Endothelial cell of umbilical vein (primary cell): ENCODE results near the gene ZBTB7C. TPM values are rescaled to one million over a fixed set of nuclear protein-coding genes. Genes with fewer than 3 reads are reported as not detected.

Experiments
- BruUV-seq: library from RNA; stranded (reverse); fragments of 400-500 nt; replicated peaks from 2 replicates; lab custom pipeline; 2021; lab: Mats Ljungman, UMichigan
- CTCF ChIA-PET: fragments of 300-600, 350-600 bp; sonication (Branson Sonifier 250); formaldehyde crosslinking; loops from one replicate; lab custom pipeline; 2021; ENCODE audit warnings: antibody characterized with exemption, inconsistent platforms; lab: Charles Lee
- POLR2A ChIA-PET: fragments of 300-600, 350-600 bp; sonication (Branson Sonifier 250); formaldehyde crosslinking; loops from one replicate; lab custom pipeline; 2021; ENCODE audit warnings: antibody characterized with exemption, inconsistent platforms; lab: Charles Lee
- DNase-seq: peaks from one replicate; pipeline ENCODE4 v3.0.0-alpha.2; 2011; ENCODE audit warnings: low read depth, low spot score
- FAIRE-seq: peaks from 2 replicates; lab custom pipeline; 2011; peaks lifted over from hg19 to GRCh38; lab: Jason Lieb, UNC
- H2AFZ ChIP-seq: 2 replicates; pipeline ENCODE4 v1.6.0; 2012; ENCODE audit warnings: low read depth, low read length, control low read depth, inconsistent platforms
- H3K27ac ChIP-seq: 2 replicates; pipeline ENCODE4 v1.5.1; 2011; ENCODE audit warnings: low read depth, mild to moderate bottlenecking, control low read depth, low read length, moderate library complexity; ENCODE audit not compliant: insufficient read depth
- H3K27me3 ChIP-seq, 2 experiments: 2 replicates each; pipeline versions ENCODE4 v1.6.0 to v1.6.1; 2011; ENCODE audit warnings: low read length in 2 of 2, mixed read lengths in 1 of 2; ENCODE audit not compliant: control insufficient read depth in 2 of 2, insufficient read depth in 2 of 2
- H3K36me3 ChIP-seq, 2 experiments: 2 replicates in 1 of 2; 3 replicates in 1 of 2; pipeline ENCODE4 v1.5.1; 2011; ENCODE audit warnings: low read length in 2 of 2, mild to moderate bottlenecking in 1 of 2, moderate library complexity in 1 of 2; ENCODE audit not compliant: control insufficient read depth in 2 of 2, insufficient read depth in 2 of 2; ENCODE audit errors: extremely low read depth in 1 of 2
- H3K4me1 ChIP-seq: 3 replicates; pipeline ENCODE4 v1.5.1; 2011; ENCODE audit warnings: mild to moderate bottlenecking, low read length; ENCODE audit not compliant: control insufficient read depth, insufficient read depth; ENCODE audit errors: extremely low read depth
- H3K4me2 ChIP-seq: 2 replicates; pipeline ENCODE4 v1.6.1; 2011; ENCODE audit warnings: low read length, control low read depth, mixed read lengths; ENCODE audit not compliant: insufficient read depth
- H3K4me3 ChIP-seq, 3 experiments: fragments of 200-600 bp in 1 of 3; sonication (generic), shearing (Covaris generic) in 1 of 3; replicated peaks in 1 of 3; 2 replicates each; pipeline ENCODE4 v1.5.1; 2011 to 2016; ENCODE audit warnings: control low read depth in 3 of 3, low read length in 3 of 3, mild to moderate bottlenecking in 2 of 3, inconsistent platforms in 1 of 3, low read depth in 1 of 3, moderate library complexity in 1 of 3; ENCODE audit not compliant: insufficient read depth in 1 of 3
- H3K79me2 ChIP-seq: 2 replicates; pipeline ENCODE4 v1.6.0; 2012; ENCODE audit warnings: low read length, inconsistent platforms; ENCODE audit not compliant: control insufficient read depth, insufficient read depth
- H3K9ac ChIP-seq: replicated peaks from 2 replicates; pipeline ENCODE3; 2011; ENCODE audit warnings: low read length, control low read depth; ENCODE audit not compliant: insufficient read depth; ENCODE audit errors: extremely low read depth
- H3K9me1 ChIP-seq: replicated peaks from 3 replicates; pipeline ENCODE4 v1.6.0; 2011; ENCODE audit warnings: mild to moderate bottlenecking, low read length; ENCODE audit not compliant: control insufficient read depth, insufficient read depth; ENCODE audit errors: extremely low read depth
- H3K9me3 ChIP-seq: replicated peaks from 2 replicates; pipeline ENCODE4 v1.5.1; 2012; ENCODE audit warnings: low read length, inconsistent platforms; ENCODE audit not compliant: control insufficient read depth, insufficient read depth
- H4K20me1 ChIP-seq: replicated peaks from 2 replicates; pipeline ENCODE3; 2011; ENCODE audit warnings: mild to moderate bottlenecking, low read length; ENCODE audit not compliant: control insufficient read depth, insufficient read depth; ENCODE audit errors: extremely low read depth
- CTCF ChIP-seq, 2 donors: IDR thresholded peaks; 1 replicate in 1 of 2; 2 replicates in 1 of 2; pipeline ENCODE4 v1.5.1; 2011; ENCODE audit warnings: low read length in 2 of 2, mild to moderate bottlenecking in 2 of 2, moderate library complexity in 2 of 2, control low read depth in 1 of 2, inconsistent platforms in 1 of 2, low read depth in 1 of 2; ENCODE audit not compliant: insufficient read depth in 1 of 2; ENCODE audit errors: extremely low read depth in 1 of 2
- EZH2 ChIP-seq: IDR thresholded peaks from 2 replicates; pipeline ENCODE4 v1.6.1; 2012; ENCODE audit warnings: borderline replicate concordance, low read depth, mild to moderate bottlenecking, moderate library complexity, low read length, inconsistent platforms; ENCODE audit not compliant: severe bottlenecking
- FOS ChIP-seq: IDR thresholded peaks from 2 replicates; pipeline ENCODE4 v1.6.1; 2011; ENCODE audit warnings: mild to moderate bottlenecking, low read length, moderate library complexity, borderline replicate concordance; ENCODE audit not compliant: insufficient read depth
- GATA2 ChIP-seq: IDR thresholded peaks from 2 replicates; pipeline ENCODE4 v1.7.0; 2011; ENCODE audit warnings: low read depth, mild to moderate bottlenecking, moderate library complexity, mixed read lengths, low read length; ENCODE audit not compliant: insufficient read length, insufficient read depth
- JUN ChIP-seq: IDR thresholded peaks from 2 replicates; pipeline ENCODE4 v1.6.1; 2011; ENCODE audit warnings: borderline replicate concordance, low read depth; ENCODE audit not compliant: insufficient read length, insufficient read depth
- MYC ChIP-seq: IDR thresholded peaks from one replicate; pipeline ENCODE4 v1.6.1; 2011; ENCODE audit warnings: mild to moderate bottlenecking, low read depth, low read length
- POLR2A ChIP-seq: IDR thresholded peaks from 2 replicates; pipeline ENCODE4 v1.6.1; 2012; ENCODE audit warnings: low read depth, mild to moderate bottlenecking, control low read depth, low read length
- POLR2AphosphoS5 ChIP-seq: IDR thresholded peaks from 2 replicates; pipeline ENCODE4 v1.6.1; 2012; ENCODE audit warnings: low read depth, mild to moderate bottlenecking, control low read depth, low read length, moderate library complexity; ENCODE audit not compliant: insufficient read depth
- dilution Hi-C: fragments of 300-500 bp; cut with MboI; formaldehyde crosslinking; loops from one replicate; pipeline ENCODE4 v1.15.0; 2019; ENCODE audit warnings: low sequenced_read_pairs; ENCODE audit not compliant: extremely low pct_ligation_motif_present
- intact Hi-C: fragments of 100-400 bp; cut with micrococcal nuclease; formaldehyde crosslinking; loops from one replicate; pipeline ENCODE4 v1.10.0; 2022
- polyA plus RNA-seq, 4 experiments: library from polyadenylated mRNA; depleted of rRNA in 3 of 4; stranded (reverse) in 3 of 4; unstranded in 1 of 4; fragments of >200 nt; gene quantifications; 2 replicates each; pipeline versions ENCODE4 v1.2.1 to v1.2.3, GENCODE V29; 2011 to 2012; ENCODE audit warnings: missing spikeins in 1 of 4
- total RNA-seq: library from RNA; stranded (reverse); gene quantifications from 2 replicates; pipeline ENCODE4 v1.2.3, GENCODE V29; 2021
- TF ChIP-seq, protein P1 (sequence below): IDR thresholded peaks from 2 replicates; pipeline ENCODE4 v1.6.1; 2011; ENCODE audit not compliant: insufficient read depth, insufficient read length

ZBTB7C gene
- total and polyA plus RNA-seq, 2 donors (not counting 3 experiments of a cell fraction or from before 2014, with no cell fraction given) = not detected

DNA sequence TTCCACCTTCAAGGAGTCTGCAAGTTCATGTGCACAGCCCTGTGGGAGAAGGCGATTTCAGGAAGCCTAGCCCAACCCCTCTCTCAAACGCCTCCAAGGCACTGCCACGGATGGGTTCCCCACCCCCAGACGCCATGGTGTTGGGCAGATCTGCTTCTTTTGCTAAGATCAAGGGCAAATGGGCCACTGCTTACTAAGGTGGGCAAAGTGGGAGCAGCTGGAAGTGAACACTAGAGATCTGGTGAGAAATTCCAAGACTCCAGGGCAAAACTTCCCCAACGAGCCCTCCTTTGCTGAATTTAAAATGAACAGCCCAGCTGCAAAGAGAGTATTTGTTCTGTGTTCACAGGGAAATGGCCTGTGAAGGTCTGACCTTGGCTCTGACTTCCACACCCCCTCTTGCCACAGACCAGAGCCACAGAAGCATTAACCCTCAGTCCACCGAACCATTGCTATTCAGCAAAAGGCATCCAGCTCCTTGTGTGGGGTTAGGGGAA lies 45.1 kb upstream of the ZBTB7C start:
- intact Hi-C loops = no loop called here
- H3K9ac ChIP-seq = no peak overlapping the region
- DNase-seq = no peak
- dilution Hi-C loops = no loop called here
- FAIRE-seq = no peak
- no TSS peak for BruUV-seq
- no peaks in the 10 kb centered on the region for H3K4me1 ChIP-seq
- H3K27ac ChIP-seq = no peak overlapping the region
- ChIA-PET CTCF (interaction anchor here (0.8 to 1.5 kb wide), 3 partner anchors 9 to 417 kb away, joined by 3 to 13 read pairs (median 3); no protein-coding TSS in a partner anchor), POLR2A (no interaction called here)
- H3K9me3 ChIP-seq = no peaks in the 10 kb centered on the region
- H3K4me3 ChIP-seq = no peak overlapping the region
- no peaks in the 10 kb centered on the region for H3K36me3 ChIP-seq
- TF ChIP-seq CTCF (IDR thresholded peaks at IDR 0.05; ENCODE audit: extremely low read depth in 1 of 2, insufficient read depth in 1 of 2, low read depth in 1 of 2, low read length in 2 of 2) = no peak
- TF ChIP-seq EZH2 = no peak
- TF ChIP-seq GATA2 = no peak
- no peak for TF ChIP-seq JUN
- TF ChIP-seq, protein P1, sequence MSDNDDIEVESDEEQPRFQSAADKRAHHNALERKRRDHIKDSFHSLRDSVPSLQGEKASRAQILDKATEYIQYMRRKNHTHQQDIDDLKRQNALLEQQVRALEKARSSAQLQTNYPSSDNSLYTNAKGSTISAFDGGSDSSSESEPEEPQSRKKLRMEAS = no peak
- TF ChIP-seq MYC = no peak
- no peak for TF ChIP-seq POLR2AphosphoS5
- no peak for TF ChIP-seq FOS
- no peak for TF ChIP-seq POLR2A
- H4K20me1 ChIP-seq = no peaks in the 10 kb centered on the region
- H3K79me2 ChIP-seq = no peaks in the 10 kb centered on the region
- H3K9me1 ChIP-seq = no peaks in the 10 kb centered on the region
- H3K4me2 ChIP-seq = no peak overlapping the region
- H3K27me3 ChIP-seq = peaks cover 15 to 30% of the 10 kb centered on the region in 2 experiments
- H2AFZ ChIP-seq = no peak overlapping the region
